SK-N-MC (cell line): ENCODE data around the gene FNDC3B.
"Not testable (repeated sequence)": the region's sequence is repeated elsewhere in the genome, so short reads cannot be mapped to it uniquely, and the experiment has no call there.

Experiments used
- EZH2 ChIP-seq: fragments of 200-600 bp; sonication (generic); IDR thresholded peaks from one replicate; pipeline ENCODE4 v1.6.1; 2017; ENCODE audit warnings: antibody characterized with exemption
- FOXP2 ChIP-seq: optimal IDR thresholded peaks from 2 replicates; pipeline ENCODE3; 2011; ENCODE audit warnings: mild to moderate bottlenecking, moderate library complexity; ENCODE audit not compliant: insufficient read depth; ENCODE audit errors: extremely low read length, control extremely low read depth
- POLR2AphosphoS5 ChIP-seq: IDR thresholded peaks from 2 replicates; pipeline ENCODE4 v1.6.1; 2012; ENCODE audit warnings: mild to moderate bottlenecking, low read depth, low read length, borderline replicate concordance

- not testable (repeated sequence) for TF ChIP-seq POLR2AphosphoS5, EZH2, FOXP2
Measured at GRCh38 chr3:172042663-172043179, 3.3 kb downstream of the FNDC3B start.
